H1 (cell line): ENCODE results near the gene TXNRD3. TPM values are rescaled to one million over a fixed set of nuclear protein-coding genes. Genes with fewer than 3 reads are reported as not detected.

Experiments
- CBX8 ChIP-seq: fragments of 300-800, 300-1000 bp; sonication (generic); IDR thresholded peaks from 2 replicates; pipeline ENCODE4 v1.7.1; 2016; ENCODE audit warnings: low read depth, low read length, borderline replicate concordance
- CHD7 ChIP-seq: fragments of 300-600 bp; sonication (generic); IDR thresholded peaks from 2 replicates; pipeline ENCODE4 v1.7.1; 2012; ENCODE audit warnings: low read length, moderate library complexity, mild to moderate bottlenecking, inconsistent platforms; ENCODE audit not compliant: insufficient replicate concordance
- CTBP2 ChIP-seq: IDR thresholded peaks from 2 replicates; pipeline ENCODE4 v1.7.0; 2011; ENCODE audit warnings: borderline replicate concordance, mild to moderate bottlenecking, moderate library complexity, mixed read lengths, low read length; ENCODE audit not compliant: insufficient read depth, insufficient read length
- GABPA ChIP-seq: IDR thresholded peaks from 2 replicates; pipeline ENCODE4 v1.6.1; 2011; ENCODE audit warnings: mild to moderate bottlenecking, low read length, moderate library complexity, borderline replicate concordance; ENCODE audit not compliant: insufficient read depth
- MAFK ChIP-seq: IDR thresholded peaks from 2 replicates; pipeline ENCODE4 v1.6.1; 2012; ENCODE audit warnings: low read depth, mild to moderate bottlenecking, improper control_type of control experiment, low read length
- polyA plus RNA-seq, 7 experiments: library from polyadenylated mRNA; depleted of rRNA in 3 of 7; stranded (reverse) in 5 of 7; unstranded in 2 of 7; fragments of >200 nt in 5 of 7; fragments of 200-250 nt in 2 of 7; gene quantifications; 1 replicate in 5 of 7; 2 replicates in 1 of 7; 4 replicates in 1 of 7; pipeline versions ENCODE4 v1.2.1 to v1.2.3, GENCODE V29; 2011 to 2013; ENCODE audit warnings: missing spikeins in 2 of 7, mixed read lengths in 2 of 7
- total RNA-seq: library from RNA; stranded (reverse); fragmentation: NEBNext Ultra II Directional; extraction: Animal tissue kit (Norgen Biotek cat#: 25700); gene quantifications from 2 replicates; pipeline ENCODE4 v1.2.1, GENCODE V29; 2021

Gene TXNRD3
- total and polyA plus RNA-seq, 2 of the 8 experiments (the other 6 are each of a cell fraction or from before 2014, with no cell fraction given), result 3.4 to 4.3 TPM

GRCh38 chr3:126638790-126639189 lies 16.1 kb downstream of the TXNRD3 start (continued):
- TF ChIP-seq CHD7, result no peak
- TF ChIP-seq GABPA, result no peak
- TF ChIP-seq CBX8, result no peak
- no peak for TF ChIP-seq MAFK
- no peak for TF ChIP-seq CTBP2
